CD4-positive, alpha-beta T cell treated with Interleukin-21 for 1 hour (primary cell): ENCODE measurements around the gene SUCLA2.

Source experiments
- DNase-seq: peaks from one replicate; pipeline ENCODE4 v3.0.0-alpha.2; 2020

Gene SUCLA2

GRCh38 chr13:47898080-47898479, 103.0 kb downstream of the SUCLA2 start:
- DNase-seq: no peak

GRCh38 chr13:47897411-47898050, 103.5 kb downstream of the SUCLA2 start:
- DNase-seq: no peak

- DNase-seq: no peak
Measured at GRCh38 chr13:47896546-47896945, 104.5 kb downstream of the SUCLA2 start.

- no peak for DNase-seq
Measured at GRCh38 chr13:47896111-47896510, 105.0 kb downstream of the SUCLA2 start.

- DNase-seq: no peak
Measured at GRCh38 chr13:47893527-47893926, 107.5 kb downstream of the SUCLA2 start.
